ENCODE measurements around the gene SLC40A1.

- no peak for TF ChIP-seq EZH2phosphoT487 (IDR thresholded peaks at IDR 0.05; ENCODE audit: low read depth)
- TF ChIP-seq CTCF (IDR thresholded peaks at IDR 0.05; ENCODE audit: low read depth, low read length): no peak
These were observed 340 bp downstream of the SLC40A1 start for GRCh38 chr2:189580241-189580651.

Data from OCI-LY3 (cell line).